Smooth muscle cell (in vitro differentiated cells): ENCODE results near the gene RLN3. TPM values are rescaled to one million over a fixed set of nuclear protein-coding genes. Genes with fewer than 3 reads are reported as not detected.

ENCODE experiments used
- DNase-seq: peaks from one replicate; lab custom pipeline; 2025; ENCODE audit not compliant: unreplicated experiment; lab: John Stamatoyannopoulos, UW
- H2AFZ ChIP-seq: fragments of 200-600 bp; sonication (generic); 2 replicates; pipeline ENCODE4 v1.6.0; 2016; ENCODE audit warnings: antibody characterized with exemption, low read depth, mild to moderate bottlenecking
- H3F3A ChIP-seq: fragments of 200-600 bp; sonication (generic); 2 replicates; pipeline ENCODE4 v1.6.0; 2017; ENCODE audit warnings: antibody characterized with exemption, low read depth
- H3K27ac ChIP-seq: fragments of 200-600 bp; sonication (generic); 2 replicates; pipeline ENCODE4 v1.5.1; 2016; ENCODE audit warnings: low read depth, mild to moderate bottlenecking
- H3K27me3 ChIP-seq: fragments of 200-600 bp; sonication (generic); 2 replicates; pipeline ENCODE4 v1.6.1; 2016; ENCODE audit warnings: low read depth, mild to moderate bottlenecking
- H3K36me3 ChIP-seq: fragments of 200-600 bp; sonication (generic); 2 replicates; pipeline ENCODE4 v1.5.1; 2016; ENCODE audit warnings: low read depth
- H3K4me1 ChIP-seq: fragments of 200-600 bp; sonication (generic); 2 replicates; pipeline ENCODE4 v1.5.1; 2016; ENCODE audit warnings: low read depth
- H3K4me2 ChIP-seq: fragments of 200-600 bp; sonication (generic); 2 replicates; pipeline ENCODE4 v1.6.0; 2016; ENCODE audit warnings: mild to moderate bottlenecking
- H3K4me3 ChIP-seq: fragments of 200-600 bp; sonication (generic); 2 replicates; pipeline ENCODE4 v1.5.1; 2016; ENCODE audit warnings: mild to moderate bottlenecking
- H3K79me2 ChIP-seq: fragments of 200-600 bp; sonication (generic); 2 replicates; pipeline ENCODE4 v1.6.0; 2016; ENCODE audit warnings: low read depth, mild to moderate bottlenecking
- H3K9ac ChIP-seq: fragments of 200-600 bp; sonication (generic); 2 replicates; pipeline ENCODE4 v1.6.0; 2016; ENCODE audit warnings: low read depth
- H3K9me3 ChIP-seq: fragments of 200-600 bp; sonication (generic); replicated peaks from 2 replicates; pipeline ENCODE4 v1.5.1; 2016; ENCODE audit warnings: low read depth
- H4K20me1 ChIP-seq: fragments of 200-600 bp; sonication (generic); 2 replicates; pipeline ENCODE4 v1.6.0; 2016; ENCODE audit warnings: low read depth
- WGBS: methylation state at CpG from one replicate; pipeline ENCODE4 v1.1.7; 2016; ENCODE audit warnings: low lambda C conversion rate; 5-methylcytosine and 5-hydroxymethylcytosine counted together
- polyA plus RNA-seq: library from polyadenylated mRNA; unstranded; fragments of >200 nt; fragmentation: Nextera tagmentation; extraction: Ambion mirVana; gene quantifications from 2 replicates; pipeline ENCODE4 v1.2.1, GENCODE V29; 2016
- total RNA-seq: library from RNA; depleted of rRNA; stranded (reverse); fragments of >200 nt; gene quantifications from 2 replicates; pipeline ENCODE4 v1.2.3, GENCODE V29; 2014
- TF ChIP-seq, protein P1 (sequence below): fragments of 200-600 bp; sonication (generic); IDR thresholded peaks from 2 replicates; pipeline ENCODE4 v1.5.1; 2017; ENCODE audit warnings: borderline replicate concordance, mild to moderate bottlenecking, antibody characterized with exemption; ENCODE audit not compliant: insufficient read depth, poor library complexity, severe bottlenecking

RLN3 gene
- total and polyA plus RNA-seq, 2 experiments from 2014 or later: not detected

DNA sequence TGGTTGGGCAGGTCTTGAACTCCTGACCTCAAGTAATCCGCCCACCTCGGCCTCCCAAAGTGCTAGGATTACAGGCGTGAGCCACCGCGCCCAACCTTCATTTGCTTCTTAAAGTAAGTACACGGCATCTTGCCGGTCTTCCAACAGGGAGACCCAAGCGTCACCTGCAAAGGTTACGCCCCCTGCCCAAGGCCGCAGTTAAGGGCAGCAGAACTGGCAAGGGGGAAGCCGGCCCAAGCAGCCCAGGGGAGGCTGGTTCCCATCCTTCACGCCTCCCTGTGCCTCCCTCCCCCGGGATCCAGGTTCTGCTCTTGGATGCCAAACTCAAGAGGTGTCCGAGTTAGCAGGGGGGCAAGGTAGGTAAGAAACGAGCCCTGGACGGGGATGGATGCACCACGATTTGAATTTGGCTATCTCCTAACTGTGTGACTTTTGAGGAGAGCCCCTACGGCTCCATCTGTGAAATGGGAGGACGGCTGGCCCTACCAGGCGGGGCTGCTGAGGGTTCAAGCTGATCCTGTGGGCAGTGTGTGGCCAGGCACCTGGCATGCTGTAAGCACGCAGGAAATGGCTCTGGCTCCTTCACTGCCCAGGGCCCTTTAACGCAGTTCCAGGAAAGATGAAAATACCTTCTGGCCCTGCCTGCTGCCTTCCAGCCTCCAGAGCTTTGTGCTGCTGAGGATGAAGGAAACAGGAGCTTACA lies 30.9 kb upstream of the RLN3 start:
- H4K20me1 ChIP-seq: no peaks in the 10 kb centered on the region
- DNase-seq: no peak
- no peak overlapping the region for H2AFZ ChIP-seq
- H3K36me3 ChIP-seq: no peaks in the 10 kb centered on the region
- TF ChIP-seq, protein P1, sequence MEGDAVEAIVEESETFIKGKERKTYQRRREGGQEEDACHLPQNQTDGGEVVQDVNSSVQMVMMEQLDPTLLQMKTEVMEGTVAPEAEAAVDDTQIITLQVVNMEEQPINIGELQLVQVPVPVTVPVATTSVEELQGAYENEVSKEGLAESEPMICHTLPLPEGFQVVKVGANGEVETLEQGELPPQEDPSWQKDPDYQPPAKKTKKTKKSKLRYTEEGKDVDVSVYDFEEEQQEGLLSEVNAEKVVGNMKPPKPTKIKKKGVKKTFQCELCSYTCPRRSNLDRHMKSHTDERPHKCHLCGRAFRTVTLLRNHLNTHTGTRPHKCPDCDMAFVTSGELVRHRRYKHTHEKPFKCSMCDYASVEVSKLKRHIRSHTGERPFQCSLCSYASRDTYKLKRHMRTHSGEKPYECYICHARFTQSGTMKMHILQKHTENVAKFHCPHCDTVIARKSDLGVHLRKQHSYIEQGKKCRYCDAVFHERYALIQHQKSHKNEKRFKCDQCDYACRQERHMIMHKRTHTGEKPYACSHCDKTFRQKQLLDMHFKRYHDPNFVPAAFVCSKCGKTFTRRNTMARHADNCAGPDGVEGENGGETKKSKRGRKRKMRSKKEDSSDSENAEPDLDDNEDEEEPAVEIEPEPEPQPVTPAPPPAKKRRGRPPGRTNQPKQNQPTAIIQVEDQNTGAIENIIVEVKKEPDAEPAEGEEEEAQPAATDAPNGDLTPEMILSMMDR: no peak
- H3K4me2 ChIP-seq: no peak overlapping the region
- no peaks in the 10 kb centered on the region for H3K9me3 ChIP-seq
- WGBS: 95% methylated on average over 22 of the region's 22 CpGs
- H3K27me3 ChIP-seq: no peaks in the 10 kb centered on the region
- H3K9ac ChIP-seq: no peak overlapping the region
- H3K4me3 ChIP-seq: no peak overlapping the region
- no peaks in the 10 kb centered on the region for H3K4me1 ChIP-seq
- H3K27ac ChIP-seq: no peak overlapping the region
- H3F3A ChIP-seq: no peaks in the 10 kb centered on the region
- peaks cover 49% of the 10 kb centered on the region for H3K79me2 ChIP-seq

DNA sequence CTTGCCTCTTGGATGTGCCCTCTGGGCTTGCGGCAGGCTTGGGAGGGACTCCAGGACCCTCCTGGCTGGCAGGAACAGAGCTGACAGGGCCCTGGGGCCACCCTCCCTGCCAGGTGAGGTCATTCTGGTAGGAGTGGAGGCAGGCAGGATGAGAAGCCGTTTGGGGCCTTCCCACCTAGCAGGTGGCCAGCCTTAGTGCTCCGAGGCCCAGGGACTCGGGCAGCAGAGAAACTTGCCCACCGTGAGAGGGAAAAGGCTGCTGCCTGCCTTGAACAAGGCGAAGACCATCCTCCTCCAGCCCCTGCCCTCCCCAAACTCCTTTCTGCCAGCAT lies 30.4 kb upstream of the RLN3 start:
- H4K20me1 ChIP-seq: no peaks in the 10 kb centered on the region
- no peak overlapping the region for H3K27ac ChIP-seq
- H3K9me3 ChIP-seq: no peaks in the 10 kb centered on the region
- no peak overlapping the region for H2AFZ ChIP-seq
- no peak overlapping the region for H3K4me3 ChIP-seq
- no peak for DNase-seq
- H3K9ac ChIP-seq: no peak overlapping the region
- TF ChIP-seq, protein P1: no peak
- peaks cover 53% of the 10 kb centered on the region for H3K79me2 ChIP-seq
- H3F3A ChIP-seq: no peaks in the 10 kb centered on the region
- H3K27me3 ChIP-seq: no peaks in the 10 kb centered on the region
- no peak overlapping the region for H3K4me2 ChIP-seq
- H3K4me1 ChIP-seq: no peaks in the 10 kb centered on the region
- 94% methylated on average over 6 of the region's 6 CpGs for WGBS
- H3K36me3 ChIP-seq: no peaks in the 10 kb centered on the region

DNA sequence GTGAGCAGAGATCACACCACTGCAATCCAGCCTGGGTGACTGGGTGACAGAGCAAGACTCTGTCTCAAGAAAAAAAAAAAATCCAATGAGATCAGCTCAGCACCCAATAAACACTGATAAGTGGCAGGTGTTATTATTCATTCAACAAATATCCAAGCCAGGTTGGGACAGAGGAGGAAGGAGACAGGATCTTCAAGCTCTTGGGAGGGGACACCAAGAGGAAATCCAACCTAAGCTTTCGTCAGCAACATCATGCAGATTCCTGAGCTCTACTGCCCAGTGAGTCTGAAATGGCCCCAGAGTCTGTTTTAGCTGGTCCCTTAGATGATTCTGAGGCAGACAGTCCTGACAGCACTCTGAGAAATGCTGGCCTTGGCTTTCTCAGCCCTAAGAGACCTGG lies 29.5 kb upstream of the RLN3 start:
- H3K79me2 ChIP-seq: peaks cover 53% of the 10 kb centered on the region
- no peak for DNase-seq
- TF ChIP-seq, protein P1: no peak
- H3K9ac ChIP-seq: no peak overlapping the region
- no peak overlapping the region for H2AFZ ChIP-seq
- H3K9me3 ChIP-seq: no peaks in the 10 kb centered on the region
- peaks cover 2% of the 10 kb centered on the region for H3F3A ChIP-seq
- no peaks in the 10 kb centered on the region for H4K20me1 ChIP-seq
- H3K4me1 ChIP-seq: no peaks in the 10 kb centered on the region
- no peak overlapping the region for H3K4me2 ChIP-seq
- no peaks in the 10 kb centered on the region for H3K36me3 ChIP-seq
- H3K27ac ChIP-seq: no peak overlapping the region
- no peak overlapping the region for H3K4me3 ChIP-seq
- 82% methylated on average over 1 of the region's 1 CpG for WGBS
- no peaks in the 10 kb centered on the region for H3K27me3 ChIP-seq

DNA sequence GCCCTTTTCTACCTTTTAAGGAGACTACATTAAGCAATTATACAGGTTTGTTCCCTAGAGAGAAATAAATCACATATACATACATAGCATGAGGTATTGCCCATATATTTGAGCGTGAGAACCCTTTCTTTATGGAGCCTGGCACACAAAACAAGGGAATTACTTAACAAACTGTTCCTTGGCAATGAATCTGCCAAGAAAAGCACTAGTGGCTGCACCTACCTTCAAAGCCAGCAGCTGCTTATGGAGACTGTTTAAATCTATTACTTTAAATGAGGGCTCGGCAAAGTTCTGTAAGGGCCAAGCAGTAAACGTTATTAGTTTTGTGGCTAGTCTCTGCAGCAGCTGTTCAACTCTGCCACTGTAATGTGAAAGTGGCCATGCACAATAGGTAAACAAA lies 28.9 kb upstream of the RLN3 start:
- Histone ChIP-seq H3K4me1 (no peaks in the 10 kb centered on the region), H3K79me2 (peaks cover 53% of the 10 kb centered on the region), H3K4me3 (no peak overlapping the region), H4K20me1 (no peaks in the 10 kb centered on the region), H3K27ac (no peak overlapping the region), H3F3A (peaks cover 5% of the 10 kb centered on the region), H3K27me3 (no peaks in the 10 kb centered on the region), H3K9ac (no peak overlapping the region), H3K9me3 (no peaks in the 10 kb centered on the region), H3K4me2 (no peak overlapping the region), H3K36me3 (no peaks in the 10 kb centered on the region), H2AFZ (no peak overlapping the region)
- TF ChIP-seq, protein P1: no peak
- WGBS: 99% methylated on average over 3 of the region's 3 CpGs
- no peak for DNase-seq
